HCT116 (cell line): Measurements from ENCODE around the gene FKBP6. TPM values are rescaled to one million over a fixed set of nuclear protein-coding genes. Genes with fewer than 3 reads are reported as not detected.

ENCODE experiments used
- ATAC-seq: fragments of 200-7000 bp; cut with Tn5 transposase; 2 replicates; pipeline ENCODE4 v1.9.1; 2020; ENCODE audit warnings: mild to moderate bottlenecking, moderate library complexity
- BruUV-seq: library from RNA; stranded (reverse); fragments of 400-500 nt; replicated peaks from 2 replicates; lab custom pipeline; 2021; lab: Mats Ljungman, UMichigan
- CTCF ChIA-PET: fragments of 300-600 bp; sonication (Branson Sonifier 250); formaldehyde crosslinking; loops from one replicate; lab custom pipeline; 2021; ENCODE audit warnings: antibody characterized with exemption; lab: Charles Lee
- POLR2A ChIA-PET: fragments of 300-600, 350-600 bp; sonication (Branson Sonifier 250); formaldehyde crosslinking; loops from one replicate; lab custom pipeline; 2021; ENCODE audit warnings: antibody characterized with exemption; lab: Charles Lee
- RAD21 ChIA-PET, 2 experiments: fragments of 300-600 bp; sonication (Branson Sonifier 250); formaldehyde crosslinking; loops; one replicate each; lab custom pipeline; 2023; ENCODE audit warnings: low total read pairs in 2 of 2; ENCODE audit not compliant: uncharacterized antibody in 2 of 2, unreplicated experiment in 2 of 2, low non-redundant PET in 1 of 2; lab: Charles Lee
- DNase-seq: peaks from one replicate; pipeline ENCODE4 v3.0.0-alpha.2; 2010; ENCODE audit warnings: low read depth, low spot score
- H2AFZ ChIP-seq: fragments of 200-600 bp; shearing (Covaris generic), sonication (generic); 2 replicates; pipeline ENCODE4 v1.6.1; 2017; ENCODE audit warnings: low read depth, mixed run types, mixed read lengths, antibody characterized with exemption, low read length; ENCODE audit not compliant: poor library complexity, severe bottlenecking
- H3K27ac ChIP-seq: 2 replicates; pipeline ENCODE4 v1.5.1; 2012; ENCODE audit warnings: low read depth, low read length
- H3K27me3 ChIP-seq: fragments of 200-600 bp; sonication (generic); 2 replicates; pipeline ENCODE4 v1.6.1; 2016; ENCODE audit warnings: mixed run types, low read length, mixed read lengths; ENCODE audit not compliant: insufficient read depth
- H3K36me3 ChIP-seq, 2 experiments: fragments of 200-500 bp in 1 of 2; fragments of 200-600 bp in 1 of 2; sonication (Bioruptor generic) in 1 of 2; sonication (generic) in 1 of 2; 2 replicates each; pipeline versions ENCODE4 v1.5.1 to v1.6.1; 2014 to 2016; ENCODE audit warnings: low read length in 2 of 2, inconsistent platforms in 1 of 2, mixed read lengths in 1 of 2, mixed run types in 1 of 2; ENCODE audit not compliant: insufficient read depth in 2 of 2, control insufficient read depth in 1 of 2
- H3K4me1 ChIP-seq, 2 experiments: fragments of 200-600 bp in 1 of 2; sonication (generic) in 1 of 2; 2 replicates each; pipeline versions ENCODE4 v1.5.1 to v1.6.1; 2012 to 2017; ENCODE audit warnings: low read length in 2 of 2, inconsistent platforms in 1 of 2, mild to moderate bottlenecking in 1 of 2, mixed read lengths in 1 of 2, mixed run types in 1 of 2, moderate library complexity in 1 of 2; ENCODE audit not compliant: insufficient read depth in 2 of 2, control insufficient read depth in 1 of 2
- H3K4me2 ChIP-seq: fragments of 200-600 bp; sonication (generic); 2 replicates; pipeline ENCODE4 v1.6.1; 2017; ENCODE audit warnings: mixed run types, low read length, mixed read lengths
- H3K4me3 ChIP-seq, 2 experiments: fragments of 200-600 bp in 1 of 2; sonication (generic) in 1 of 2; replicated peaks in 1 of 2; 2 replicates each; pipeline ENCODE4 v1.5.1; 2011 to 2016; ENCODE audit warnings: low read length in 2 of 2, control low read depth in 1 of 2, low read depth in 1 of 2, mild to moderate bottlenecking in 1 of 2, mixed read lengths in 1 of 2, mixed run types in 1 of 2
- H3K79me2 ChIP-seq: fragments of 200-600 bp; sonication (generic); 2 replicates; pipeline ENCODE4 v1.6.1; 2017; ENCODE audit warnings: mild to moderate bottlenecking, mixed run types, low read length, moderate library complexity, mixed read lengths; ENCODE audit not compliant: insufficient read depth
- H3K9ac ChIP-seq: fragments of 200-600 bp; sonication (generic); 2 replicates; pipeline ENCODE4 v1.6.1; 2016; ENCODE audit warnings: low read length, mixed read lengths
- H3K9me2 ChIP-seq: fragments of 200-600 bp; sonication (generic), shearing (Covaris generic); 2 replicates; pipeline ENCODE4 v1.6.1; 2017; ENCODE audit warnings: mixed run types, mild to moderate bottlenecking, moderate library complexity; ENCODE audit not compliant: insufficient read depth
- H3K9me3 ChIP-seq, 2 experiments: fragments of 200-500 bp in 1 of 2; fragments of 200-600 bp in 1 of 2; sonication (Bioruptor generic) in 1 of 2; sonication (generic) in 1 of 2; 2 replicates each; pipeline ENCODE4 v1.6.1; 2014 to 2017; ENCODE audit warnings: low read length in 2 of 2, mixed read lengths in 2 of 2, inconsistent platforms in 1 of 2, low read depth in 1 of 2, mild to moderate bottlenecking in 1 of 2, mixed run types in 1 of 2, moderate library complexity in 1 of 2; ENCODE audit not compliant: control insufficient read depth in 1 of 2, insufficient read depth in 1 of 2
- H4K20me1 ChIP-seq: fragments of 200-600 bp; sonication (generic), shearing (Covaris generic); 2 replicates; pipeline ENCODE4 v1.6.1; 2017; ENCODE audit warnings: mixed run types, mild to moderate bottlenecking, moderate library complexity; ENCODE audit not compliant: insufficient read depth
- CEBPB ChIP-seq: IDR thresholded peaks from 2 replicates; pipeline ENCODE4 v1.6.1; 2012; ENCODE audit warnings: low read depth
- EGR1 ChIP-seq: IDR thresholded peaks from 2 replicates; pipeline ENCODE4 v1.6.1; 2012; ENCODE audit warnings: low read depth
- ELF1 ChIP-seq: IDR thresholded peaks from 2 replicates; pipeline ENCODE4 v1.6.1; 2012; ENCODE audit warnings: low read depth, borderline replicate concordance
- EZH2phosphoT487 ChIP-seq: fragments of 200-600 bp; IDR thresholded peaks from 2 replicates; pipeline ENCODE4 v1.6.1; 2018; ENCODE audit warnings: antibody characterized with exemption, borderline replicate concordance
- JUND ChIP-seq: IDR thresholded peaks from 2 replicates; pipeline ENCODE4 v1.6.1; 2012
- POLR2AphosphoS5 ChIP-seq: IDR thresholded peaks from 2 replicates; pipeline ENCODE4 v1.6.1; 2011; ENCODE audit warnings: mild to moderate bottlenecking, low read depth, low read length, moderate library complexity
- SIN3A ChIP-seq: IDR thresholded peaks from 2 replicates; pipeline ENCODE4 v1.6.1; 2012; ENCODE audit warnings: low read depth
- SP1 ChIP-seq: IDR thresholded peaks from 2 replicates; pipeline ENCODE4 v1.6.1; 2012; ENCODE audit warnings: low read depth
- TCF7L2 ChIP-seq: IDR thresholded peaks from 2 replicates; pipeline ENCODE4 v1.7.0; 2011; ENCODE audit warnings: borderline replicate concordance, inconsistent platforms; ENCODE audit not compliant: insufficient read depth, insufficient read length; ENCODE audit errors: extremely low read depth
- ZBTB33 ChIP-seq: IDR thresholded peaks from 2 replicates; pipeline ENCODE4 v1.6.1; 2011; ENCODE audit warnings: mild to moderate bottlenecking, low read length, moderate library complexity; ENCODE audit not compliant: insufficient replicate concordance; ENCODE audit errors: extremely low read depth
- ZFX ChIP-seq: fragments of 450-650 bp; IDR thresholded peaks from 2 replicates; pipeline ENCODE4 v1.6.1; 2017
- ZNF274 ChIP-seq: fragments of 200-500 bp; sonication (Bioruptor generic); IDR thresholded peaks from 2 replicates; pipeline ENCODE4 v1.6.1; 2014; ENCODE audit warnings: mild to moderate bottlenecking, low read depth, low read length, inconsistent platforms
- intact Hi-C: fragments of 100-400 bp; cut with micrococcal nuclease; formaldehyde crosslinking; loops from 2 replicates; pipeline ENCODE4 v1.10.0; 2022
- total RNA-seq: library from RNA; stranded (reverse); gene quantifications from one replicate; pipeline ENCODE4 v1.2.1, GENCODE V29; 2021; ENCODE audit not compliant: unreplicated experiment
- TF ChIP-seq, protein P1 (sequence below): IDR thresholded peaks from 2 replicates; pipeline ENCODE4 v1.6.1; 2012; ENCODE audit warnings: low read depth

The FKBP6 gene
- total RNA-seq, 1 experiment from 2014 or later = not detected

DNA sequence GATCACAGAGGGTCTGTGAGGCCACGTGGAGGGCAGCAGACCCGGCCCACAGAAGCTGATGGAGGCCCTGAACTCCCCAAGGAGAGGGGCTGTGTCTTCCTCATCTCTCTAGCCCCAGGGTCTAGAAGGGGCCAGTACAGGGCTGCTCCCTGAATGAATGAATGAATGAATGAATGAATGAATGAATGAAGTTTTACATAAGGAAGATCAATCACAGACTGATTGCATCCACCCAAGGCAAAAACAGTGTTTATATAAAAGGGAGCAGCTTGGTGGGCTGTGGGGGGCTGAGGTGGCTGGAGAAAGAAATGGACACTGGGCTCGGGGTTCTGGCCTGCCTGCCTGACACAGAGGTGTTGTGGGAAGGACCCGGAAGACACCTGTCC, 14.4 kb upstream of the FKBP6 start:
- intact Hi-C loops = no loop called here
- BruUV-seq = no TSS peak
- POLR2A ChIA-PET = no interaction called here
- no peaks in the 10 kb centered on the region for H3K27me3 ChIP-seq
- CTCF ChIA-PET = no interaction called here
- peaks cover 1% of the 10 kb centered on the region for H3K79me2 ChIP-seq
- H3K27ac ChIP-seq = no peak overlapping the region
- no peak overlapping the region for H2AFZ ChIP-seq
- no peak overlapping the region for H3K4me3 ChIP-seq
- no peak for ATAC-seq
- H3K4me1 ChIP-seq = peaks cover 5 to 23% of the 10 kb centered on the region in 2 experiments
- no peak overlapping the region for H3K4me2 ChIP-seq
- H3K9ac ChIP-seq = no peak overlapping the region
- no peaks in the 10 kb centered on the region for H3K36me3 ChIP-seq
- TF ChIP-seq SP1 (no peak), SIN3A (no peak), EZH2phosphoT487 (no peak)
- no peak for DNase-seq
- RAD21 ChIA-PET = no interaction called here
- H3K9me2 ChIP-seq = no peaks in the 10 kb centered on the region
- no peaks in the 10 kb centered on the region for H3K9me3 ChIP-seq
- H4K20me1 ChIP-seq = no peaks in the 10 kb centered on the region

DNA sequence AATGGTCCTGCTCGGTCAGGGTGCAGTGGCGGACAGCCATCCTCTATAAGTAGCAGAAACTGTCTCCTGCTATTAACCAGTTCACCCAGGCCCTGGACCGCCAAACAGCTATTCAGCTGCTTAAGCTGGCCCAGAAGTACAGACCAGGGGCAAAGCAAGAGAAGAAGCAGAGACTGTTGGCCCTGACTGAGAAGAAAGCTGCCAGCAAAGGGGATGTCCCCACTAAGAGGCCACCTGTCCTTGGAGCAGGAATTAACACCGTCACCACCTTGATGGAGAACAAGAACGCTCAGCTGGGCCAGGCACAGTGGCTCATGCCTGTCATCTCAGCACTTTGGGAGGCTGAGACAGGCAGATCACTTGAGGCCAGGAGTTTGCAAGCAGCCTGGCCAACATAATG, 13.7 kb upstream of the FKBP6 start:
- Histone ChIP-seq H3K27ac (no peak overlapping the region), H3K4me3 (no peak overlapping the region), H3K36me3 (no peaks in the 10 kb centered on the region), H3K9ac (no peak overlapping the region), H4K20me1 (no peaks in the 10 kb centered on the region), H3K27me3 (no peaks in the 10 kb centered on the region), H2AFZ (no peak overlapping the region), H3K79me2 (no peaks in the 10 kb centered on the region; the same call in 1 of the 2 replicates), H3K9me3 (no peaks in the 10 kb centered on the region), H3K4me2 (no peak overlapping the region), H3K4me1 (peaks cover 2 to 17% of the 10 kb centered on the region in 2 experiments), H3K9me2 (no peaks in the 10 kb centered on the region)
- ATAC-seq (no peak), DNase-seq (no peak)
- ChIA-PET RAD21 (no interaction called here), CTCF (no interaction called here), POLR2A (no interaction called here)
- intact Hi-C loops = no loop called here
- no peak for TF ChIP-seq ZBTB33
- no peak for TF ChIP-seq ZNF274
- TF ChIP-seq, protein P1, sequence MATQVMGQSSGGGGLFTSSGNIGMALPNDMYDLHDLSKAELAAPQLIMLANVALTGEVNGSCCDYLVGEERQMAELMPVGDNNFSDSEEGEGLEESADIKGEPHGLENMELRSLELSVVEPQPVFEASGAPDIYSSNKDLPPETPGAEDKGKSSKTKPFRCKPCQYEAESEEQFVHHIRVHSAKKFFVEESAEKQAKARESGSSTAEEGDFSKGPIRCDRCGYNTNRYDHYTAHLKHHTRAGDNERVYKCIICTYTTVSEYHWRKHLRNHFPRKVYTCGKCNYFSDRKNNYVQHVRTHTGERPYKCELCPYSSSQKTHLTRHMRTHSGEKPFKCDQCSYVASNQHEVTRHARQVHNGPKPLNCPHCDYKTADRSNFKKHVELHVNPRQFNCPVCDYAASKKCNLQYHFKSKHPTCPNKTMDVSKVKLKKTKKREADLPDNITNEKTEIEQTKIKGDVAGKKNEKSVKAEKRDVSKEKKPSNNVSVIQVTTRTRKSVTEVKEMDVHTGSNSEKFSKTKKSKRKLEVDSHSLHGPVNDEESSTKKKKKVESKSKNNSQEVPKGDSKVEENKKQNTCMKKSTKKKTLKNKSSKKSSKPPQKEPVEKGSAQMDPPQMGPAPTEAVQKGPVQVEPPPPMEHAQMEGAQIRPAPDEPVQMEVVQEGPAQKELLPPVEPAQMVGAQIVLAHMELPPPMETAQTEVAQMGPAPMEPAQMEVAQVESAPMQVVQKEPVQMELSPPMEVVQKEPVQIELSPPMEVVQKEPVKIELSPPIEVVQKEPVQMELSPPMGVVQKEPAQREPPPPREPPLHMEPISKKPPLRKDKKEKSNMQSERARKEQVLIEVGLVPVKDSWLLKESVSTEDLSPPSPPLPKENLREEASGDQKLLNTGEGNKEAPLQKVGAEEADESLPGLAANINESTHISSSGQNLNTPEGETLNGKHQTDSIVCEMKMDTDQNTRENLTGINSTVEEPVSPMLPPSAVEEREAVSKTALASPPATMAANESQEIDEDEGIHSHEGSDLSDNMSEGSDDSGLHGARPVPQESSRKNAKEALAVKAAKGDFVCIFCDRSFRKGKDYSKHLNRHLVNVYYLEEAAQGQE = no peak
- no peak for TF ChIP-seq ZFX
- no peak for TF ChIP-seq POLR2AphosphoS5
- TF ChIP-seq SP1 = no peak
- no peak for TF ChIP-seq JUND
- TF ChIP-seq ELF1 = no peak
- no peak for TF ChIP-seq EGR1
- TF ChIP-seq CEBPB = no peak
- TF ChIP-seq TCF7L2 = no peak
- no TSS peak for BruUV-seq
